Kidney epithelial cell (primary cell): Measurements from ENCODE around the gene PROKR1. TPM values are rescaled to one million over a fixed set of nuclear protein-coding genes. Genes with fewer than 3 reads are reported as not detected.

Experiments
- DNase-seq: peaks from one replicate; pipeline ENCODE4 v3.0.0-alpha.2; 2010; ENCODE audit warnings: low read depth
- H3K27me3 ChIP-seq: 2 replicates; pipeline ENCODE4 v1.6.0; 2011; ENCODE audit warnings: low read length; ENCODE audit not compliant: control insufficient read depth, insufficient read depth
- H3K36me3 ChIP-seq: 2 replicates; pipeline ENCODE4 v1.5.1; 2011; ENCODE audit warnings: low read length; ENCODE audit not compliant: control insufficient read depth, insufficient read depth
- H3K4me3 ChIP-seq: 2 replicates; pipeline ENCODE4 v1.5.1; 2011; ENCODE audit warnings: low read depth, mild to moderate bottlenecking, control low read depth, low read length
- CTCF ChIP-seq: IDR thresholded peaks from 2 replicates; pipeline ENCODE4 v1.5.1; 2011; ENCODE audit warnings: mild to moderate bottlenecking, moderate library complexity, low read length, control low read depth, inconsistent platforms; ENCODE audit not compliant: insufficient read depth, poor library complexity, severe bottlenecking
- total RNA-seq: library from RNA; depleted of rRNA; stranded (reverse); fragments of >200 nt; gene quantifications from 2 replicates; pipeline ENCODE4 v1.2.3, GENCODE V29; 2015

The PROKR1 gene
- total RNA-seq, 1 donor from 2014 or later, result not detected

- no peak for DNase-seq
- H3K36me3 ChIP-seq, result no peaks in the 10 kb centered on the region
- H3K27me3 ChIP-seq, result no peaks in the 10 kb centered on the region
- TF ChIP-seq CTCF, result no peak
- H3K4me3 ChIP-seq, result no peak overlapping the region
Measured at GRCh38 chr2:68698567-68699377, 55.4 kb downstream of the PROKR1 start.

GRCh38 chr2:68700560-68700959 is 57.2 kb downstream of the PROKR1 start:
- Histone ChIP-seq H3K4me3 (no peak overlapping the region), H3K36me3 (no peaks in the 10 kb centered on the region), H3K27me3 (no peaks in the 10 kb centered on the region)
- no peak for TF ChIP-seq CTCF
- DNase-seq, result no peak

GRCh38 chr2:68706637-68707036 is 63.3 kb downstream of the PROKR1 start:
- no peak for TF ChIP-seq CTCF
- Histone ChIP-seq H3K27me3 (no peaks in the 10 kb centered on the region), H3K36me3 (no peaks in the 10 kb centered on the region), H3K4me3 (no peak overlapping the region)
- no peak for DNase-seq

Other genes starting within 250 kb of the PROKR1 start
- gene FBXO48, start 176.3 kb upstream of the PROKR1 start, total RNA-seq, result 0.54 and 0.68 TPM in 2 replicates
- gene APLF, start 176.0 kb upstream of the PROKR1 start, total RNA-seq, result 5.1 and 6.5 TPM in 2 replicates
- gene ARHGAP25, start 91.2 kb downstream of the PROKR1 start, total RNA-seq, result 0.08 TPM in 1 of 2 replicates, not detected in the other
- gene BMP10, start 227.8 kb downstream of the PROKR1 start, total RNA-seq, result not detected in 2 replicates